Pulmonary artery endothelial cell (primary cell): ENCODE results near the gene ARAF. TPM values are rescaled to one million over a fixed set of nuclear protein-coding genes. Genes with fewer than 3 reads are reported as not detected.

Source experiments
- DNase-seq: peaks from one replicate; pipeline ENCODE4 v3.0.0-alpha.2; 2011; ENCODE audit warnings: low read depth, low spot score
- total RNA-seq: library from RNA; depleted of rRNA; stranded (reverse); fragments of >200 nt; gene quantifications from 2 replicates; pipeline ENCODE4 v1.2.3, GENCODE V29; 2014

Gene ARAF
- total RNA-seq, 1 donor from 2014 or later: 10.6 TPM

- DNase-seq: peak; percentile 27
Measured at GRCh38 chrX:47619486-47620302, 58.7 kb downstream of the ARAF start, which contains the start of gene SYN1. Gene SYN1 (minus strand): TSS chrX:47619857. CDS start chrX:47619728, 129 bp downstream.

DNA sequence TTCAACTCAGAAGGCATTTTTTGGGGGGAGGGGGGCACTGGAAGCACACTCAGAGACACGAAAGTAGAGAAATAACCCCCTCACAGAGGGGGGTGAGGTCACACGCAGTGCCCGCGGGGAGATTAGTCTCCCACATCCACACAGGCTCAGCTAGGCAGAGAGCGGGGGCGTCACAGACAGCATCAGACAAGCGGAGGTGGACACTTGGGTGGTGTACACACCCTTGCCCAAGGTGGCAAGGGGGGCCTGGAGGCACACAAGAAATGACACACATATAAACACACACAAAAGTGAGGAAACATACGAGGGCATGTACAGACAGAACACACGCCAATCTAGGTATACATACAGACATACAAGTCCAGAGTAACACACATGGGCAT, 59.3 kb downstream of the ARAF start:
- DNase-seq: no peak

Other genes with a start within 250 kb of the ARAF start
- gene ZNF157, start 190.6 kb upstream of the ARAF start, total RNA-seq: not detected in 2 replicates
- gene ZNF41, start 78.0 kb upstream of the ARAF start, total RNA-seq: 4.2 and 7.2 TPM in 2 replicates
- gene TIMP1, start 21.2 kb downstream of the ARAF start, total RNA-seq: 48.8 and 52.0 TPM in 2 replicates
- gene SYN1, start 58.7 kb downstream of the ARAF start, total RNA-seq: not detected in 2 replicates
- gene CFP, start 68.7 kb downstream of the ARAF start, total RNA-seq: 0.13 and 0.18 TPM in 2 replicates
- gene ELK1, start 89.4 kb downstream of the ARAF start, total RNA-seq: 10.7 and 14.8 TPM in 2 replicates
- gene UXT, start 98.0 kb downstream of the ARAF start, total RNA-seq: 89.2 and 117 TPM in 2 replicates